ENCODE measurements around the gene PGM3.

Gene PGM3

DNA sequence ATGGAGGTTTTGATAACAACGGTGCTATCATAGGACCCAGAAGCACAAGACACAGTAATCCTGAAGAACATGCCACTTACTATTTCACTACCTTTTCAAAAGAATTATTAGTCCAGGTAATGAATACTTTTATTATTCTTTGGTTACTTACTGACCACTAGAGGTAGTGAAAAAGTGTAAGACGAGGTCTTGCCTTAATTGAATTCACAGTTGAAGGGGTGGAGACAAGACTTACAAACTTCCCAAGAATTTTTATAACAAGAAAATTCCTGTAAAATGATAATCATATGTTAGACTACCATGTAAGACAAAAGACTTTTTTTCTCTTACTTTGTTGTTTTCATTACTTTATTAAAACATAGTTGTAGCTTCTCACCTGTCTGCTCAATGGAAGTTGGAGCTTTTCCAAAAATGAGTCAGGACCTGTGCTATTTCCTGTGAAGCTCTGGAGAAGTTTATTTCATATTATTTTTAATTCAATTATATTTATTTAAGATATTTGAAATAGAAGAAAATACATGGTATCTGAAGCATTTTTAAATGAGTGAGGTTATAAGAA is 73.2 kb downstream of the PGM3 start:
- DNase-seq, result no peak

DNA sequence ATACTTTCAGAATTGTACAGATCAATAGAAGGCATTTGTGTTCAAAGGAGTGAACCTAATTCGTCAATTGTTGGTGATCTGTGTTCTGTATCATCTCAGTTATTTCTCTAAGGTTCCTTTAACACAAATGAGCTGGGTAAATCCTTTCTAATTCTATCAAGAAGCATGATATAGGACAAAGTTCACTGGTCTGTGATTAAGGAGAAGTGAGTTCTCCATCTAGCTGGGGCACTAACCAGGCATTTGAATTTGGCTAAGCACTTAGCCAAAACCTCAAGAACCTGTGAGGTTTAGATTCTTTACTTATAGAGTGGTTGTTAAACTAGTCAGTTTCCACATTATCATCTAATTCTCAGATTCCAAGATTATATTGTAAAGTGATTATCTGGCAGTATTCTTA is 75.3 kb downstream of the PGM3 start:
- no peak for DNase-seq

All from anterior cingulate cortex (tissue), 58 donors.